ENCODE data around the gene SYNE3.

Gene SYNE3

DNA sequence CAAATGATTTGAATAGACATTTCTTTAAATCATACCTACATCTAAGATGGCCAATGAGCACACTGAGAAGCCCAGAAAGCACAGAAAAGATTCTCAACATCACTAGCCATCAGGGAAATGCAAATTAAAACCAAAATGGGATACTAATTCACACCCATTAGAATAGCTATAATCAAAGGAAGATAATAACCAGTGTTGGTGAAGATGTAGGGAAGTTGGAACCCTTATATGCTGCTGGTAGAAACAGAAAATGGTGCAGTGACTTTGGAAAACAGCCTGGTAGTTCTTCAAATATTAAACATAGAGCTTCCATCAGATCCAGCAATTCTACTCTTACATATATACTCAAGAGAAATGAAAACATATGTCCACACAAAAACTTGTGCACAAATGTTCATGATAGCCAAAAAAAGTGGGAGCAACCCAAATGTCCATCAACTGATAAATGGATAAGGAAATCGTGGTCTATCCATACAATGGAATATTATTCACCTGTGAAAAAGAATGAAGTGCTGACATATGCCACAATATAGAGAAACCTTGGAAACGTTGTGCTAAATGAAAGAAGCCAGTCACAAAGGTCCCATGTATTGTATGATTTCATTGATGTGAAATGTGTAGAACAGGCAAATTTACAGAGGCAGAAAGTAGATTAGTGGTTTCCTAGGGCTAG, 24.4 kb downstream of the SYNE3 start:
- H3K27me3 ChIP-seq (replicated peaks; ENCODE audit: control insufficient read depth, insufficient read depth, low read length): no peaks in the 10 kb centered on the region
- no peaks in the 10 kb centered on the region for H3K9me3 ChIP-seq (ENCODE audit: control insufficient read depth, low read length)
- H3K4me3 ChIP-seq (ENCODE audit: low read length): no peak overlapping the region
- H3K4me1 ChIP-seq (ENCODE audit: control insufficient read depth, insufficient read depth, low read length): peaks cover 59% of the 10 kb centered on the region
- H3K36me3 ChIP-seq (ENCODE audit: control insufficient read depth, insufficient read depth, low read length, severe bottlenecking): peaks cover 5% of the 10 kb centered on the region
- no peak for DNase-seq (ENCODE audit: low read depth)
- H3K9ac ChIP-seq (ENCODE audit: low read length): no peak overlapping the region

DNA sequence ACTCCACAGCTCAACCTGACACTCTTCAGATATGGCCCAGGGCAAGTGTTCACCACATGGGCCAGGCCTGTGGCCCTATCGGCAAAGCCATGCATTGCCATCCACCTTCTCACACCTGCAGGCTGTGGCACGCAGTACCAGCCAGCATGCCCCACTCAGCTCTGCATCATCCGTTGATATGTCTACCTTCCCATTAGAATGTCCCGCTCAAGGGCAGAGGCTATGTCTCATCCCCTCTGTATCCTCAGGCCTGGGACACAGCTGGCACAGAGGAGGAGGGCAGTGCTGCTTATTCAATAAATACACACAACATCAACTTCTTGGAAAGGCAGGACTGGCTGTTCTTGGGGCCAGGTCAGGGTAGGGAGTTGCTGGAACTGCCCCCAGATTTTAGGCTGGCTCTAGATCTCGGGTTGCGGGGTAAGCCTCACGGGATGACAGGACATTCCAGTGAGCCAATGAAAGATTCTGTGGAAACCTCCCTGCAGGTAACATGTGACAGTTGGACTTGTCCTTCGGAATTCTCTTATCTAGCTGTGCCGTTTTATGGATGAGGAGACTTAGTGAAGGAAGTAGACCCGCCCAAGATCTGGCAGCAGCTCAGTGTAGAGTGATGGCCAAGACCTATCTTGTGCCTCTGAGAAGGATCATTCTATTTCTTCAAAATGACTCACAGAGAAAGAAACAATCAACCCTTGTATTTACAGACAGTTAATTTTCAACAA, 25.6 kb downstream of the SYNE3 start:
- peak overlapping the region; percentile 66 for H3K9ac ChIP-seq (ENCODE audit: low read length)
- no peak for DNase-seq (ENCODE audit: low read depth)
- peak overlapping the region; percentile 35 for H3K4me3 ChIP-seq (ENCODE audit: low read length)
- H3K9me3 ChIP-seq (ENCODE audit: control insufficient read depth, low read length): no peaks in the 10 kb centered on the region
- H3K27me3 ChIP-seq (replicated peaks; ENCODE audit: control insufficient read depth, insufficient read depth, low read length): no peaks in the 10 kb centered on the region
- peaks cover 5% of the 10 kb centered on the region for H3K36me3 ChIP-seq (ENCODE audit: control insufficient read depth, insufficient read depth, low read length, severe bottlenecking)
- peaks cover 47% of the 10 kb centered on the region for H3K4me1 ChIP-seq (ENCODE audit: control insufficient read depth, insufficient read depth, low read length)

- H3K36me3 ChIP-seq (ENCODE audit: control insufficient read depth, insufficient read depth, low read length, severe bottlenecking): peaks cover 5% of the 10 kb centered on the region
Measured at GRCh38 chr14:95490138-95490509, 26.3 kb downstream of the SYNE3 start.

DNA sequence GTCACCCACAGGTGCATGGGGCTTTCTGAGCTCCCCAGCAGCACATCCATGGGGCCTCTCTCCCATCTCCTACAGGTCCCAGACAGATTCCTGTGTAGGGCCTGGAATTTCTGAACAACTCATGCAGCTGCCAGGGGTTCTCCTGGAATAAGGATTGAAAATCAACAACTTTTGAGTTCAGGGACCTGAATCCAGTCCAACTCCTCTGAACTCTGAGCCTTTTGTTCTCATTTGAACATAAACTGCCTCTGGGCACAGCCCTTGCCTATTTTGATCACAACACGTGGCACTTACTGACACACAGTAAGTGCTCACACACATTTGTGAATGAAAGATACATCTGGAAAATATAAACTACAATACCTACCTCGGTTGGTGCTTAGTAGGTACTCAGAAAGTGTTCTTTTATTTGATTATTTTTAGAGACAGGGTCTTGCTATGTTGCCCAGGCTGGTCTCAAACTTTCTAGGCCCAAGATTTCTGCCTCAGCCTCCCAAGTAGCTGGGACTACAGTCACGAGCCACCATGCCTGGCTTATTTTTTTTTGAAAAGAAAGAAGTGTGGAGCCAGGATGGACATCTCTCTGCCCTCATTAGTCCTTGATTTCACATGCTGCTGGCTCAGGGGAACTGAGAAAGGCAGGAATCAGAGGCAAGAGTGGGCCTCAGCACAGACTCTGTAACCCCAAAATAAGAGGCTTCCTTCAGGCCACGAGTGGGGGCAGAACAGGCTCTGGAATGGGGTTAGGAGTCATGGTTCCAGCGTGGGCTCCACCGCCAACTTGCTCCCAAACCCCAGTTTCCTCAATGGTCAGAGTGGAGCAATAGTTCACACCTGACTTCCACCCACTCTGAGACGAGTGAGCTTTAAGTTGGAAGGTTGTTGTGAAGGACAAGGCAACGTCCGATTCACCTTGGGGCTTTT, 27.0 kb downstream of the SYNE3 start:
- Histone ChIP-seq H3K9me3 (ENCODE audit: control insufficient read depth, low read length) (no peaks in the 10 kb centered on the region), H3K9ac (ENCODE audit: low read length) (peak overlapping the region; percentile 66), H3K36me3 (ENCODE audit: control insufficient read depth, insufficient read depth, low read length, severe bottlenecking) (peaks cover 5% of the 10 kb centered on the region), H3K4me1 (ENCODE audit: control insufficient read depth, insufficient read depth, low read length) (peaks cover 58% of the 10 kb centered on the region), H3K27me3 (replicated peaks; ENCODE audit: control insufficient read depth, insufficient read depth, low read length) (no peaks in the 10 kb centered on the region), H3K4me3 (ENCODE audit: low read length) (peak overlapping the region; percentile 13)
- peak; percentile 75 for DNase-seq (ENCODE audit: low read depth)

More at GRCh38 chr14:95490138-95490509, 26.3 kb downstream of the SYNE3 start:
- no peaks in the 10 kb centered on the region for H3K27me3 ChIP-seq (replicated peaks; ENCODE audit: control insufficient read depth, insufficient read depth, low read length)
- no peak overlapping the region for H3K4me3 ChIP-seq (ENCODE audit: low read length)
- no peak for DNase-seq (ENCODE audit: low read depth)
- peaks cover 52% of the 10 kb centered on the region for H3K4me1 ChIP-seq (ENCODE audit: control insufficient read depth, insufficient read depth, low read length)
- H3K9ac ChIP-seq (ENCODE audit: low read length): peak overlapping the region; percentile 66
- H3K9me3 ChIP-seq (ENCODE audit: control insufficient read depth, low read length): no peaks in the 10 kb centered on the region

DNA sequence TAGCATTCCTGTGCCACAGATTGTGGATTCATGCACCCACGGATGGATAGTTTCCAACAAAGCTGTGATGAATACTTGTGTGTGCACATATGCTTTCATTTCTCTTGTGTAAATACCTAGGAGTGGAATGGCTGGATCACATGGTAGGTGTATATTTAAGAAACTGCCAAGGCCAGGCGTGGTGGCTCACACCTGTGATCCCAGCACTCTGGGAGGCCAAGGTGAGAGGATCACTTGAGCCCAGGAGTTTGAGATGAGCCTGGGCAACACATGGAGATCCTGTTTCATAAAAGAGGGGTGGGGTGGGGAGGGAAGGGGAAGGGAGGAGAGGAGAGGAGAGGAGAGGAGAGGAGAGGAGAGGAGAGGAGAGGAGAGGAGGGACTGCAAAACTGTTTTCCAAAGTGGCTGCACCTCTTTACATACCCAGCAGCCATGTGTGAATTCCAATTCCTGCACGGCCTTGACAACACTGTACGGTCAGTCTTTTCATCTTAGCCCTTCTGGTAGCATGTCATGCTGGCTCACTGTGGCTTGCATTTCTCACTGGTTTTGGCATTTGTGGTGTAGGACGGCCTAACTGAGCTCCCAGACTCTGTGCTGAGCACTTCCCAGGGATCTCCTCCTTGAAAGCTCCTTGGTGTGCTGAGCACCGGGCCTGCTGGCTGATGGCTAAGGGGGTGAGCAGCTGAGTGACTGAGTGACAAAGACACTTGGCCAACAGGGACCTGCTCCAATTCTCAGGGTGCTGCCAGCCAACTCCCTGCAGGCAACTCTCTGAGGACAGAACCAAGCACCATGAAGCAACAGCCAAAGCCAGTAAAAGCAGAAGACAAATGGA, 27.9 kb downstream of the SYNE3 start:
- Histone ChIP-seq H3K36me3 (ENCODE audit: control insufficient read depth, insufficient read depth, low read length, severe bottlenecking) (peaks cover 5% of the 10 kb centered on the region), H3K27me3 (replicated peaks; ENCODE audit: control insufficient read depth, insufficient read depth, low read length) (no peaks in the 10 kb centered on the region), H3K9me3 (ENCODE audit: control insufficient read depth, low read length) (no peaks in the 10 kb centered on the region), H3K4me3 (ENCODE audit: low read length) (peak overlapping the region; percentile 6), H3K9ac (ENCODE audit: low read length) (peak overlapping the region; percentile 66), H3K4me1 (ENCODE audit: control insufficient read depth, insufficient read depth, low read length) (peaks cover 67% of the 10 kb centered on the region)
- no peak for DNase-seq (ENCODE audit: low read depth)

- Histone ChIP-seq H3K4me1 (ENCODE audit: control insufficient read depth, insufficient read depth, low read length) (peaks cover 76% of the 10 kb centered on the region), H3K9me3 (ENCODE audit: control insufficient read depth, low read length) (no peaks in the 10 kb centered on the region), H3K36me3 (ENCODE audit: control insufficient read depth, insufficient read depth, low read length, severe bottlenecking) (peaks cover 5% of the 10 kb centered on the region), H3K9ac (ENCODE audit: low read length) (no peak overlapping the region), H3K4me3 (ENCODE audit: low read length) (no peak overlapping the region), H3K27me3 (replicated peaks; ENCODE audit: control insufficient read depth, insufficient read depth, low read length) (no peaks in the 10 kb centered on the region)
- no peak for DNase-seq (ENCODE audit: low read depth)
Measured at GRCh38 chr14:95487669-95488084, 28.8 kb downstream of the SYNE3 start.

DNA sequence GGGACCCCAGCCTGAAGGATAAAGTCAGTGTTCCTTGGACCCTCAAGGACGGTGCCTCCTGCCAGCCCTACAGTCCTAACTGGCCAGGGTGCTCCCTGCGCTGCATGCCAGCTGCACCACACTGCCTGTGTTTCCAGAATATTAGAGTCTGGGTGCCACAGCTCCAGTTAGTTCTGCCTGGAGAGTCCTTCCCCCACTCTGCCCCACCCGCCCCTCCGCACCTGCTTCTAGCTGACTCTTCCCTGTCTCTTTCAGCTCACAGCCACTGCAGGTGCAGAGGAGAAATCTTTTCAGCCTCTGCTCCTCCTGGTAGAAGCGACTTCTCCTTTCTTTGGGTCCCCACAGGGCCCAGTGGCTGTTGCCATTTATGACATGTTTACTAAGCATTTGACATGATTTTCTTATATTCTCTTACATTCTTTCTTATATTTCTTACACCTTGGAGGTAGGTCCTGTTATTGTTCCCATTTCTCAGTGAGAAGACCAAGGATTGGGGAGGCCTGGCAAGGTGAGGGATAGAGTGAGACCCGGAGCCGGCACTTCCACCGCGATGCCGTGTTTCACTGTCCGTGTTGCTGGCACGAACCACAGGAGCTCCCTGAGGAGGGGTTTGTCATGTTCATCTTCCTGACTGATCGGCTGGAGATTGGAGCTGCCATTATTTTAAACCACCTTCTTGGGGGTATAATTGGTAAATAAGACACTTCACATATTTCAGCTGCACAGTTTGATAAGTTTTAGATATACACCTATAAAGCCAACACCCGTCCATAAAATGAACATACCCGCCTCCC, 29.4 kb downstream of the SYNE3 start:
- peaks cover 82% of the 10 kb centered on the region for H3K4me1 ChIP-seq (ENCODE audit: control insufficient read depth, insufficient read depth, low read length)
- peaks cover 5% of the 10 kb centered on the region for H3K36me3 ChIP-seq (ENCODE audit: control insufficient read depth, insufficient read depth, low read length, severe bottlenecking)
- no peaks in the 10 kb centered on the region for H3K27me3 ChIP-seq (replicated peaks; ENCODE audit: control insufficient read depth, insufficient read depth, low read length)
- H3K9ac ChIP-seq (ENCODE audit: low read length): no peak overlapping the region
- no peak for DNase-seq (ENCODE audit: low read depth)
- H3K9me3 ChIP-seq (ENCODE audit: control insufficient read depth, low read length): no peaks in the 10 kb centered on the region
- H3K4me3 ChIP-seq (ENCODE audit: low read length): no peak overlapping the region

GRCh38 chr14:95485222-95485819, 31.1 kb downstream of the SYNE3 start:
- Histone ChIP-seq H3K4me1 (ENCODE audit: control insufficient read depth, insufficient read depth, low read length) (peaks cover 84% of the 10 kb centered on the region), H3K9ac (ENCODE audit: low read length) (no peak overlapping the region)
- no peak for DNase-seq (ENCODE audit: low read depth)

DNA sequence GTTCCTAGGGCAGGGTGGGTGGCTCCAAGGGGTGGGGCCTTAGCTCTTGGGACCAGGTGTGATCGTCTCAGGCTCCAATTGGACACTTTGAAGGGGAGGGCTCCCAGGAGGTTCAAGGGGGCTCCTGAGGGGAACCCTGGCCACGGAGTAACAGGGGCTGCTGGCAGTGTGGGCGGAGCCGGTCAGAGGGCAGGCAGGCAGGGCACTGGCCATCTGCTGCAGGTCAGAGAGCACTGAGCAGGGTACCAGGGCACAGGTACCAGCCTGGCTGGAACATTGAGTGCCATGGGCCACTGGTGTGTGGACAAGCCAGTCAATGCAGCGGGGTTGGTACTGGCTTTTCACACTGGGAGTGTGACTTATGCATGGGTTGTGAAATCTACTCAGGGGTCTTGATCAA, 32.2 kb downstream of the SYNE3 start:
- peaks cover 5% of the 10 kb centered on the region for H3K36me3 ChIP-seq (ENCODE audit: control insufficient read depth, insufficient read depth, low read length, severe bottlenecking)
- no peak overlapping the region for H3K4me3 ChIP-seq (ENCODE audit: low read length)
- H3K9ac ChIP-seq (ENCODE audit: low read length): peak overlapping the region; percentile 65
- peaks cover 82% of the 10 kb centered on the region for H3K4me1 ChIP-seq (ENCODE audit: control insufficient read depth, insufficient read depth, low read length)
- H3K9me3 ChIP-seq (ENCODE audit: control insufficient read depth, low read length): no peaks in the 10 kb centered on the region
- H3K27me3 ChIP-seq (replicated peaks; ENCODE audit: control insufficient read depth, insufficient read depth, low read length): no peaks in the 10 kb centered on the region
- DNase-seq (ENCODE audit: low read depth): no peak

More at GRCh38 chr14:95485222-95485819, 31.1 kb downstream of the SYNE3 start:
- H3K4me3 ChIP-seq (ENCODE audit: low read length): no peak overlapping the region
- peaks cover 5% of the 10 kb centered on the region for H3K36me3 ChIP-seq (ENCODE audit: control insufficient read depth, insufficient read depth, low read length, severe bottlenecking)
- H3K27me3 ChIP-seq (replicated peaks; ENCODE audit: control insufficient read depth, insufficient read depth, low read length): no peaks in the 10 kb centered on the region
- no peaks in the 10 kb centered on the region for H3K9me3 ChIP-seq (ENCODE audit: control insufficient read depth, low read length)

Data from adipocyte (in vitro differentiated cells).